GM18870 (cell line): Measurements from ENCODE around the gene OPN3.
"Not testable (repeated sequence)": the region's sequence is repeated elsewhere in the genome, so short reads cannot be mapped to it uniquely, and the experiment has no call there.

Experiments
- ATAC-seq: cut with Tn5 transposase; IDR thresholded peaks from one replicate; pipeline ENCODE4 v1.9.1; 2021; ENCODE audit warnings: moderate library complexity; ENCODE audit not compliant: unreplicated experiment

Gene OPN3, protein sequence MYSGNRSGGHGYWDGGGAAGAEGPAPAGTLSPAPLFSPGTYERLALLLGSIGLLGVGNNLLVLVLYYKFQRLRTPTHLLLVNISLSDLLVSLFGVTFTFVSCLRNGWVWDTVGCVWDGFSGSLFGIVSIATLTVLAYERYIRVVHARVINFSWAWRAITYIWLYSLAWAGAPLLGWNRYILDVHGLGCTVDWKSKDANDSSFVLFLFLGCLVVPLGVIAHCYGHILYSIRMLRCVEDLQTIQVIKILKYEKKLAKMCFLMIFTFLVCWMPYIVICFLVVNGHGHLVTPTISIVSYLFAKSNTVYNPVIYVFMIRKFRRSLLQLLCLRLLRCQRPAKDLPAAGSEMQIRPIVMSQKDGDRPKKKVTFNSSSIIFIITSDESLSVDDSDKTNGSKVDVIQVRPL

GRCh38 chr1:241640149-241640866 is at the start of gene OPN3, which contains the start of gene CHML:
OPN3 (minus strand) TSS chr1:241640369; CDS start chr1:241640254, 115 bp downstream.
CHML (minus strand) TSS chr1:241640369; CDS start chr1:241635766, 4,603 bp downstream.
- ATAC-seq = peak; percentile 35

DNA sequence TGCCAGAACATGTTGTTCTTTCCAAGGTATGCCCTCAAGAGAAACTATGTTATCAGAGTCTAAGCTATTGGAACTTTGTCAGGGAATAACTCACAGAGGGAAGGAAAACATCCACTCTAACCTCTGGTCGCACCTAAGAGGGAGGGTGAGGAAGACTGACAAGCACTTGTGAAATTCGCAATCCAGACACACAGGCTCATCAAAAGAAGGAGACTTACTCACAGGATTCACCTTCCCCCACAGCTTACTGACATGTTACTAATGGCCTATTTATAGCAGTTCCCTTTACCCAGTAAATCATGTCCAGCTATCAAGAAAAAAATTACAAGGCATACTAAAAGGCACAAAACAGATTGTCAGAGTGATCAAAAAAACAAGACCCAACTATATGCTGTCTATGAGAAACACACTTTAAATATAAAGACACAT is 48.8 kb upstream of the OPN3 start:
- ATAC-seq = no peak

DNA sequence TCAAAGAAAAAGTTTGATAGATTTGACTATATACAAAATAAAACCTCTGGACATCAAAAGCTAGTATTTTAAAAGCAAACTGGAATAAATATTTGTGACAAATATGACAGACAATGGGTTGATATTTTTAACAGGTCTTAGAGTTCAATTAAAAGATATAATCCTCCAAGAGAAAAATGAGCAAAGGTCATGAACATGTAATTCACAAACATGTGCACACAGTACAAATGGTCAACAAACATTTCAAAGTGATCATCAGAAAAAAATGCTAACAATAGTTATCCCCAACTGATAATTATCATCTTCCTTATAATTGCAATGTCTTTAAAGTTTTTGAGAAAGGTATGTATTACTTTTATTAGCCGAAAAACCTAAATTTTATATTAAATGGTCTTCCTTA is 43.9 kb upstream of the OPN3 start:
- no peak for ATAC-seq

DNA sequence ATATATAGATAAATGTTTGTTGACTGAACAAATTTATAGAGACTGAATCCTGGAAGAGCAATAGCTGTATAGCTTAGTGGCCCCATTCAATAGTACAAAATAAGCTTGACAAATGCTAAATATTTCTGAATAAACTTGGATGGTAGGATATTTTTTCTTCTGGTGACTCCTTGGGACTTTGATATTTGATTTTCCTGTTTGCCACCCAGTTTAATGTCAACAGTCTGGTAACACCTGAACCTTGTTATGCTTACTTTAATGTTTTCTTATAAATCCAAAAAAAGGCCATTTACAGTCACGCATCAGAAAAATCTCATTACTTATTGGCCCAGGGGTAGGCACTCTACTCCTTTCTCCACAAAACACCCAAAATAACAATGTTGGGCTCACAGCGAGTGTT is 42.8 kb upstream of the OPN3 start:
- no peak for ATAC-seq

- not testable (repeated sequence) for ATAC-seq
These were observed 41.8 kb upstream of the OPN3 start for GRCh38 chr1:241681861-241682448.

GRCh38 chr1:241679961-241680360 is 39.8 kb upstream of the OPN3 start:
- no peak for ATAC-seq

- ATAC-seq = no peak
These were observed 39.2 kb upstream of the OPN3 start for GRCh38 chr1:241679404-241679803.

GRCh38 chr1:241678536-241678935 is 38.4 kb upstream of the OPN3 start:
- no peak for ATAC-seq

GRCh38 chr1:241677201-241677600 is 37.0 kb upstream of the OPN3 start:
- peak; percentile 94 for ATAC-seq

GRCh38 chr1:241675983-241676382 is 35.8 kb upstream of the OPN3 start:
- no peak for ATAC-seq

DNA sequence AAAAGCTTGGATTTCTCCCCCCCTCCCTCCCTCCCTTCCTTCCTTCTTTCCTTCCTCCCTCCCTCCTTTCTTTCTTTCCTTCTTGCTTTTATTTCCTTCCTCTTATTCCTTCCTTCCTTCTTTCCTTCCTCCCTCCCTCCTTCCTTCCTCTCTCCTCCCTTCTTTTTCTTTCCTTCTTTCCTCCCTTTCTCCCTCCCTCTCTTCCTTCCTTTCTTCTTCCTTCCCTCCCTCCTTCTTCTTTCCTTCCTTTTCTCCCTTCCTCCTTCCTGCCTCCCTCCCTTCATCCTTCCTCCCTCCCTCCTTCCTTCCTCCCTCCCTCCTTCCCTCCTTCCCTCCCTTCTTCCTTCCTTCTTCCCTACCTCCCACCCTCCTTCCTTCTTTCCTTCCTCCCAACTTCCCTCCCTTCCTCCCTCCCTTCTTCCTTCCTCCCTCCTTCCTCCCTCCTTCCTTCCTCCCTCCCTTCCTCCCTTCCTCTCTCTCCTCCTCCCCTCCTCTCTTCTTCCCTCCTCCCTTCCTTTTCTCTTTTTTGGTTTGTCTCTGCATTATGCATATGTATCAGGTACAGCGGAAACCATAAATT is 34.7 kb upstream of the OPN3 start:
- ATAC-seq = no peak

DNA sequence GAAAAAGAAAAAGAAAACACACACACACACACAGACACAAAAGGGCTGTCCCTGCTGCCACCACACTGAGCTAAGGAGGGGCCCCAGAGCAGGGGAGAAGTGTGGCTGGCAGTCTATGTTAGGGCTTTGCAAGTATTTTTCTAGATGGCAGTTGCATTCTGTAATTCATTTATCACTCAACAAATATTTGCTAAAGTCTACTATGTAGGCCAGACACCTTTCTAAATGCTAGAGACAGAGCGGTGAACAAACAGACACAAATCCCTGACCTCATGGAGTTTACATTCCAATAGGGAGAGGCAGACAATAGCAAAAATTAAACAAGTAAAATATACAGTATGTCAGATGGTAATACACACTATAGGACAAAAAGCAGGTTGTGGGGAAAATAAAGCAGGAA is 32.1 kb upstream of the OPN3 start:
- ATAC-seq = no peak

- ATAC-seq = no peak
These were observed 26.2 kb upstream of the OPN3 start for GRCh38 chr1:241666419-241666818.

DNA sequence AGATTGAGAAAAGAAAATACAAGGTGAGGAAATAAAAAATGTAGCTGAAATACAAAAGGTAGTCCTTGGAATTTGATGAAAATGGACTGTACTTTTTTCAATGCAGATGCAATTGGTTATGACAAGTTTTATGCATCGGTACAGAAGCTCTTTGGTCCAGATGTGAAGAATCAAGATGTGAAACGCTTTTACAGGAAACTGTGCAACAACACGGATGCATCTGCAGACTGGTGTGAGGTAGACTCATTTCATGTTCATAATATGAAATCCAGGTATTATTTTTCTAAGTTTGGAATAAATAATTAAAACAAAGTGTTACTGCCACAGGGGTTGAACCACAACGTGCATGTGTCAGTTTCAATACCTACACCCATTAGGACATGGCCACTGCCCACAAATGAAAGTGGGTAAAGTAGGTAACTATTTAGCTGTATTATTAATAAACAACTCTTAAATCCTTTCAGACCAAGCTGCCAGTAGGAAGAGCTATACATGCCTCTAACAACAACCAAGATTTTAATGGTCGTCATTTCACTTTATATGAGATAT is 20.3 kb upstream of the OPN3 start:
- no peak for ATAC-seq

- ATAC-seq = not testable (repeated sequence)
These were observed 18.8 kb upstream of the OPN3 start for GRCh38 chr1:241659016-241659415.

GRCh38 chr1:241658081-241658793 is 18.1 kb upstream of the OPN3 start:
- ATAC-seq = no peak

- no peak for ATAC-seq
These were observed 14.5 kb upstream of the OPN3 start for GRCh38 chr1:241654641-241655040.

DNA sequence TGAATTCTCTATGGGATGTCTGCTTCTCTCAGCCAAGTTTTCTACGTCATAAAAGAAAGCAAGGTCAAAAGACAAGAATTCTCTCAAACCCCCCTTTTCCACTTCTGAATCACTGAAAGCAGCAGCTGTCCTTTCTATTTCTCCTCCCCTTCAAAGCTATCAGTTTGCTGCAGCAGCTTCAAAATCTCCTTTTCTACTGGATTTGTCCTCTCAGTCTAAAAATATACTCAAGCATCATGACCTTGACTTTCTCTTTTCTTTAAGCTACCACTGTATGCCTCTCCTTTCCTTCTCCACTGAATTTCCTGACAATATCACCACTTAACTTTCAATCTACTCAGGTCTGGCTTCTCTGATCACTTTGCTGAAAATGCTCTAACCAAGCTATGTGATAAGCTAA is 13.8 kb upstream of the OPN3 start:
- no peak for ATAC-seq

- no peak for ATAC-seq
These were observed 11.8 kb upstream of the OPN3 start, which contains the start of gene WDR64 for GRCh38 chr1:241652012-241652411. WDR64 (plus strand) TSS chr1:241652281; CDS start chr1:241652485, 204 bp downstream.

- ATAC-seq = no peak
These were observed 8.0 kb upstream of the OPN3 start for GRCh38 chr1:241648159-241648558.
